HG02571 (cell line): ENCODE data around the gene FAM184A.
A peak's percentile ranks its signal among the peaks of the same experiment; 100 is the strongest.
"Not testable (repeated sequence)": the region's sequence is repeated elsewhere in the genome, so short reads cannot be mapped to it uniquely, and the experiment has no call there.

ENCODE experiments used
- ATAC-seq: cut with Tn5 transposase; IDR thresholded peaks from one replicate; pipeline ENCODE4 v1.9.1; 2021; ENCODE audit warnings: mild to moderate bottlenecking, moderate library complexity; ENCODE audit not compliant: unreplicated experiment

FAM184A gene

DNA sequence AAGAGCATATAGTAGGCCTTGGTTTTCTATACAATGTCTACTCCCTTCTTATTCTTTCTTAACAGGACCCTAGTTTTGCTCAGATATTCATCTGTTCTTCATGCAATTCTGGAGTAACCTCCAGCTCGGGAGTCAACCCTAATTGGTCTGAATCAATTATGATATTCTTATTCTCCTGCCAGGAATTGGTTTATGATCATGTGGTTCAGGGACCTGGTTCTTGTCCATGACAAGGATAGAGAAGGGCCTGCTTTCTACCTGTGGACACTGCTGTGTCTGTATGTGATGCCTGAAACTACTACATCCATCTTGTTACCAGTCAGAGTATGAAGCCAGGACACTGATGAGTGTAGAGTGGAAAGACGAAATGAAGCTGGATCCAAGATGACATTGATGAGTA lies 24.4 kb upstream of the FAM184A start:
- ATAC-seq = no peak

GRCh38 chr6:119100115-119100514 lies 21.7 kb upstream of the FAM184A start:
- ATAC-seq = no peak

DNA sequence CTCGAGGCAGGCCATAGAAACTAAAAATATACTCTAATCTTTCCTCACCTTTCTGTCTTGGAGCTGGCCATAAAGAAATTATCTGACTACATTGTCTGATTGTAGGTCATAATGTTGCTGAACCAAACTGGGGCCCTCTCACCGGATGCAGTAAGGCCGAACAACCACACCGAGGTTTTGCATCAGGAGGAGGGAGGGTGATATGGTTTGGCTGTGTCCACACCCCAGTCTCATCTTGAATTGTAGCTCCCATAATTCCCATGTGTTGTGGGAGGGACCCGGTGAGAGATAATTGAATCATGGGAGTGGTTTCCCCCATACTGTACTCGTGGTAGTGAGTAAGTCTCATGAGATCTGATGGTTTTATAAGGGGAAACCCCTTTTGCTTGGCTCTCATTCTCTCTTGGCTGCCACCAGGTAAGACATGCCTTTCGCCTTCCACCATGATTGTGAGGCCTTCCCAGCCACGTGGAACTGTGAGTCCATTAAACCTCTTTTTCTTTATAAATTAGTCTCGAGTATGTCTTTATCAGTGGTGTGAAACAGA lies 19.4 kb upstream of the FAM184A start:
- not testable (repeated sequence) for ATAC-seq

DNA sequence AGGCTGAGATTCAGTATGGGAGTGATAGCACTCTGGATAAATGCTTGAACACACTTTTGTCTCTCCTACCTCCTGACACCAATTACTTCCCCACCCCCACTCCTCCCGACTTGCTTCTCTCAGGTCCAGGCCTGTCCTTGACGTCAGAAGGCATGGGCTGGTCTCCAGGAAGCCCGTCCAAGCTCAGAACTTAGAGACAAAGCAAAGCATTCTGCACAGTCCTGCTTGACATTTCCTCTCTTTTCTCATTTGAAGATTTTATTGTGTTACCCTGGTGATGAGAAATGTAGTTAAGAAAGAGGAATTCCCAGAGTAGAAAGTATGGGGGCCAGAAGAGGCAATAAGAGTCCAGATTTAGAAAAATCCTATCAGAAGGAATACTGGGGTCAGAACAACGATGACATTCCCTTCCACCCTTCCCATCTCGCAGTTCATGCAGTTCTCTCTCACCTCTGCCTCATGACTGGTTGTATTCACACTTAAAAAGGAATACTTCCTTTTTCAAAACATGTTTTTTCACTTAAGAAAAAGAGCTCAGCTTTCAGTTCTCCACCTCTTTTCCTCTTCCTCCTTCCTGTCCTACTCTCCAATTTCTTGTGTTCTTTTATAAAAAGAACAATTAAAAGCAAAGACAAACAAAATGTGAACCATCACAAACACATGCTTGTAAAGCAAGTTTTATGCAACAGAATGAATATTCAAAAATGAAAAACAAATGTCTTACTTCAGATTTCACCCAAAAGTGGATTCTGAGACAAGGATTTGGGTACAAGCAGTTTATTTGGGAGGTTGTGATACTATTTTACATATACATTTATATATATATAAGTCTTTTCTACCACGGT lies 18.5 kb upstream of the FAM184A start:
- no peak for ATAC-seq

GRCh38 chr6:119090256-119090655 lies 11.8 kb upstream of the FAM184A start:
- ATAC-seq = no peak

GRCh38 chr6:119084784-119085183 lies 6.3 kb upstream of the FAM184A start:
- no peak for ATAC-seq

DNA sequence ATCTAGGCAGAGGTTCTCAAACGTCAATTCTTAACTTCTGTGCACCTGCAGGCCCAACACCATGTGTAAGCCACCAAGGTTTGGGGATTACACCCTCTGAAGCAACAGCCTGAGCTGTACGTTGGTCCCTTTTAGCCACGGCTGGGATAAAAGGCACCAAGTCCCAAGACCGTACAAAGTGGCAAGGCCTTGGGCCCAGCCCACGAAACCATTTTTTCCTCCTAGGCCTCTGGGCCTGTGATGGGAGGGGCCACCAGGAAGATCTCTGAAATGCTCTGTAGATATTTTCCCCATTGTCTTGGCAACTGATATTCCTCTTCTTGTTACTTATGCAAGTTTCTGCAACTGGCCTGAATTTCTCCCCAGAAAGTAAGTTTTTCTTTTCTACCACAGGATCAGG lies 4.5 kb upstream of the FAM184A start:
- ATAC-seq = no peak

DNA sequence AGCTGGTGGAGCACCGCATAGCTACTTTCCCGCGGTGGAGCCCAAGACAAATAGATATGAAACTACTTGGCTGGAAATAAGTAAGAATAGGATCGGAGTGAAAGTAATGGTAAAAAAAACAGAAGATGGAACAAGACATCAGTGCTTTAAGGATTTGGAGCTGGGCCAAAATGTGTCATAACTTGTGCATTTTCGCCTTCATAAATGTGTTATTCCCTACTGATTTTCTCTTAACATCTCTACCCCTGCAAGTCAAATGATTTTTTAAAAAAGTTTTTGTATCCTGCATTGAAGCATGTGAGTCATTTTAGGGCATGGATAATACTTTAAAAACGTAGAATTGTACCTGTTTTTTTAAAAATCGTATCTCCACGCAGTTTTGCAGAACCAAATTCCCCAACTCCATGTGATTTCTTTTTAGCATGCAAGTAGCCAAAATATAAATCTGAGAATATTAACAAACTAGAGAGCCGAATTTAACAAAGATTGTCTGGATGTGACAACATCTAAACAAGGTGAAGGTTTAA lies 882 bp upstream of the FAM184A start:
- no peak for ATAC-seq

DNA sequence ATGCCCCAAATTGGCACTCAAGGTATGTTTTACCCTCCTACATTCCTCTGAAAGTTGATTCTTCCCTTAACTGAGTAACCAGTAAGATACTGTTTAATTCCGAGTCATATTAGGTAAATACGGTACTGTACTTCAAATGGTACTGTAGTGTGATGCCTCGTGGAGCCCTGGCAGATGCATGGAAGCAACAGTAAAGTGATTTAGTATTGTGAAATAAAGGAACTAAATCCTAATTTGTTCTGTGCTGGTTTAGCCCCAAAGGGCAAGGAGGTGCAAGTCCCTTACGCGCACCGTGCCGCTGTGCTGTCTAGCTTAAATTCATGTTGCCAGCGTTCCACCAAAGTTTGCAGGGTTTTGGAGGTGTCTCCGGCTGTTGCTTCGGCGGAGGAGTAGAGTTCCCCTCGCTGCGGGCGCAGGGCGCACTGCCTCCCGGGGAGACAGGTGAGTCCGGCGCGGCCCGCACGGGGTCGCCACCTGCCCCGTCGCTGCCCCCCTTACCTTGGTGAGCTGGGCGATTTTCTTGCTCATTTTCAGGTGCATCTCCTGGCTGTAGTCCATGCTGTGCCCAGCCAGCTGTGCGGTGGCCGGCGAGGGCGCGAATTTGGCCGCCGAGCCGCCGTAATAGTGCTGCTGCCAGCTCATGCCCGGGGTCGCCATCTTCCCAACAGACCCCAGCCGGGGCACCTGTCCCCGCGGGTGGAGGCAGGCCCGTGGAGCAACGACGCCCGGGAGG lies 655 bp downstream of the FAM184A start:
- ATAC-seq = peak; percentile 36

DNA sequence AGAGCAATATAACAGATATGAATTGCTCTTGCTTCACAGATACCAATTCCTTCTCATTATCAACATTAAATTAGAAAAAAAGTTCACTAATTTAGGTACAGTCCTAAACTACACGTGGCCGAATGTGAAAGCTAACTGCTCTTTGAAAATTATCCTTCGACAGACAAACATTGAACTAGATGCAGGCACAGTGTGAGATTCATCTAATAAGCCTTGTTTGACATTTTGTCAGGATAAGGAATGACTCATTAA lies 1.1 kb downstream of the FAM184A start:
- ATAC-seq = no peak

DNA sequence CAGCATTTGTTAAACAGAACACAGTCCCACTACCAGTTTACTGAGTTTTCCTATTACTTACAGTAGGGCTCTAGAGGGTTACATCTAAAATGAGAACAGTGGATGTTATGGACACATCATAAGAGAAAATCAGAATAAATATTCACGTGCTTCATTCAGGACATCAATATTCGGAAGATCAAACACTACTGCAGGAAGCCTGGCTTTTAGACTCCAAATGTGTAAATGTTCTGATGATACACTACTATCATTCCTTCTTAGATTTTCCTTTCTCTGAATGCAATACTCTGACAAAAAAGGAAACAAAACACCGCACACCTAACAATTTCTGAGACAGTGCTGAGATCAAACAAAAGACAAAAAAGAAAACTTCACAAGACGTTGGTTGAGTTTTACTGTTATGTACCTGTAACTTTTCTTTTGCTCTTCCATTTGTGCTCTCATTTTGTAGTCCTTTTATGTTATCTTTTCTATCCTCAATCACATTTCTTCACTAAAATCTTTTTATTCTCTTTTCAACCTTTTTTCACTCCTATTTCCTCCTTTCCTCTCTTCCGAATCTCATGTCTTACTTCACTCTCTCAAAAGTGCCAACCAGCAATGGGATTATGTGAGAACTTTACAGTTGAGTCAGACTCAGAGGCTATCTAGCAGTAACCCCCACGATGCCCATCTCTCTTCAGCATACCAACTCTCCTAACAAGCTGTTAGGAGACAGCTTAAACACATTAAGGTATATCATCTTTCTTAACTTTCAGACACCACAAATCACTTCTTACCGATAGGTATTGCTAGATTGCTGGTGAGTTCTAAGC lies 1.7 kb downstream of the FAM184A start:
- ATAC-seq = no peak

DNA sequence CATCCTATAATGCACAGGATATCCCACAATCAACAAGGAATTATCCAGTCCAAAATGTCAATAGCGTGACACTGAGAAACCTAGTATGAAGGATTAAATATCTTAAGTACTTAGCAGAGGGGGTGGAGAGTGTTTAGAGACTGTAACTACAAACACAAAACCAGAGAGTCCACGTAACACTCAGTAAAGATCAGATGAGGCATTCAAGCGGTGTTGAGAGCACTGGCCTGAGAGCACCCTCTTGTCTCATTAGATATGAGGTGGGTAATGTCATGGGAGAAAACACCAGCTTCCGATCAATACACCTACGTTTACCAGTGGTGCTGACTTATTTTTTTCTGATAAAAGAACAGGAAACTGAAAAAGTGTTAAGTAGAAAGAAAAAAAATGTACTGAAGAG lies 2.3 kb downstream of the FAM184A start:
- no peak for ATAC-seq

- ATAC-seq = no peak
Observed at GRCh38 chr6:119075200-119075981, 3.1 kb downstream of the FAM184A start.

DNA sequence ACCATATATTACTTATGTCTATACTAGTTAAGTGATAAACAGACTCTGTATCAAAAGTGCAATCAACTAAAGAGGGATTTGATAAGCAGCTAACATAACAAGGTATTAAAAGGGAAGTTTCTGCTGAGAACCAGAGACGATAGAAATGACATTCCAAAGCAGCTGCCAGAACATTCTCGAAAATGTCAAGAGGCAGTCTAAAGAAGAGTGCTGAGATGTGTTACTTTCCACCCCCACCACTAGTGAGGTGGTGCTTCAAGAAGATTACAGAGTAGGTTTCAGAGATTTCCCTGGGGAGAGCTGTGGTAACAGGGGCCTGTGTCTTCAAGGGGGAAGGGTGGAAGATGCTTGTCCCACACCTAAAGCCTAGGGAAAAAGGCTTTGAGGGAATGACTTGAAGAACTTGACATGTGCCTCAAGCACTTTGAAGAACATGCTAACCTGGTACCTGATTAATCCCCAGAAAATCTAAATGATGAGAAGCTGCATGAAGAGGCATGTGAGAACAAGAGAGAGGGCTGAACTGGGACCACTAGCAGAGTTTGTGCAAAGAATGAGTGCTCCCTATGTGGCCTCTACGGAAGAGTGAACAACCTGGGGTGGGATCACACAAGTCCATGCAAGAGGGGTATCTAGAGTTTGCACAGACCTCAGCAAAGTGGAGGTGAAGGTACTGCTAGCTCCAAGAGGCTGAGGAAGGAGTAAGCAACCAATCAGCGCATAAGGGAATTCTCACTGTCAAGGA lies 5.0 kb downstream of the FAM184A start:
- no peak for ATAC-seq

GRCh38 chr6:119071576-119071975 lies 6.9 kb downstream of the FAM184A start:
- no peak for ATAC-seq

DNA sequence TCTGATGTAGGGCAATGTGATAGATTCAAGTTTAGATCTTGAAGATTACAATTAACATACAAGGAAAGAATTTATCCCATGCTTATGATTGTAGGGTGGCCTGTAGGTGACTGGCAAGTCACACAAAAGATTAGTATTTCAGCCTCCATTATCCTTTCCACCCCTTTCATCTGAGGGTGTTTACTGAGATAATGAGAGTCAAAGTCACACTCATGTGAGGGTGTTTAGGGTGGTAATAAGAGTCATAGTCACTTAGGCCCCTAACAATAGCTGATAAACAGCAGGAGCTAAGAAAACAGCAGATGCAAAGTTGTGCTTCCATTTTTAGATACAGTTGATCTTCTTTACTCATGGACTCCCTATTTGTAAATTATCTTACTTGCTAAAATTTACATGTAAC lies 11.4 kb downstream of the FAM184A start:
- ATAC-seq = no peak

DNA sequence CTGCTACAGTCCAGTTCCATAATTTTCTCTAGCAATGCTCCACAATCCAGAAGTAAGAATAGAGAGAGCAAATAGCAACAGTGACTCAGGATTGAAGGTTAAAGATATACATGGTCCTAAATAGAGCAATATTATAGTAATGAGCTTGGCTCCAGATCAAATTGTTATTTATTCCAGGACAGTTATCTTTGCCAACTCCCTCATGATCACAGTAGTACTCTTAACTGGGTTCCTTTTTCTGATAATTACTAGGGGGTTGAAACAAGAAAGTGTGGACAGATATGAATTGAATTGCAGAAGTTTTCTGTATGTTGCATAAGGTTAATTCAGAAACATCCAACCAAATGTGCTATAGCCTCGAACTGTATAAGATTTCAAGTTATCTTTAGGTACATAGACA lies 11.9 kb downstream of the FAM184A start:
- no peak for ATAC-seq

GRCh38 chr6:119065955-119066354 lies 12.5 kb downstream of the FAM184A start:
- ATAC-seq = no peak

DNA sequence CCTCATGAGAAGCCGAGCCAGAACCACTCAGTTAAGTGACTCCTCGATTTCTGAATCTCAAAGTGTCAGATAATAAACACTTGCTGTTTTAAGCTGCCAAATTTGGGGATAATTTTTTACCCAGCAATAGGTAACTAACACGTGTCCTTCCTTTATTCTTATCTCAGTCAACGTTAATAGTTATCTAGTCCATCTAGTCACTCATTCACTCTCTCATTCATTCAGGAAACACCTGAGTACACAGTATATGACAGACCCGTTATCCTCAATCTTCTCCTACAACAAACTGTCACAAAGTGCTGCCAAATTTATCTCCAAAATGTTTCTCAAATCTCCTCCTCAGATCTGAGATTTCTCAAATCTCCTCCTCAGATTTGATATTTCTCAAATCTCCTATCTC lies 13.1 kb downstream of the FAM184A start:
- ATAC-seq = no peak

- no peak for ATAC-seq
Observed at GRCh38 chr6:119063491-119063890, 15.0 kb downstream of the FAM184A start.
